GM18502 (cell line): ENCODE results near the gene TMEM201.

Experiments
- ATAC-seq: cut with Tn5 transposase; IDR thresholded peaks from one replicate; pipeline ENCODE4 v1.9.1; 2021; ENCODE audit warnings: mild to moderate bottlenecking; ENCODE audit not compliant: unreplicated experiment, poor library complexity

Gene TMEM201

DNA sequence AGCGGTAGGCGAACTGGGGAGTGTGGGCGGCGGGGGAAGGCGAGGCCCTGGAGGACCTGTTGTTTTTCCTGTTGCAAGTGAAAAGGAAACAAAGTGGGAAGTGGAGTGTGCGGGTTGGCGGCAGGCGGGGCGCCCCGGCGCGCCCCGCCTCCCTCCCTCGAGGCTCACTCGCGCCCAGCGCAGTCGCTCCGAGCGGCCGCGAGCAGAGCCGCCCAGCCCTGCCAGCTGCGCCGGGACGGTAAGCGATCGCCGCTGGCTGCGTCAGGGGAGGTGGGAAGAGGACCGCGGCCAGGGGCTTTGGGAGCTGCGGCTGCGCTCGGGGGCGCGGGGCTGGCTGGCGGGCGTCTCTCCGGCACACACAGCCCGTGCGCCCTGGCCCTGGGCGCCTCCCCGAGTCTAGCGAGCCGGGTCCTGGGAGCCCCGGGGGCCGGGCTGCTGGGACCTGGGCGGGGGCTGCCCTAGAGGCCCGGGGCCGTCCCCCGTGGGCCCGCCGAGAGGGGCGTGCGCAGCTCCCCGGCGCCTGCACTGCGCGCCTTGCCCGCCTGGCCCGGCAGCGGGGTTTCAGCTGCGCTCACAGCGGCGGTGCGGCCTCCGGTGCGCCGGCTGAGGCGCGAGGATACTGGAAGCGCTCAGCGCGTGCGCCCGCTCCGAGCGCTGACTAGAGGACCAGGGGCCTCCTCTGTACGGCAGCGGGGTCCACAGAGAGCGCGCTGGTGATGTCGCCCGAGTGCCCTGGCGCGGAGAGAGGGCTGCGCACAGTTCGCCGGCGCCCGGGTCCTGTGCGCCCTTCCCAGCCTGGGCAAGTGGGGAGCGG lies 63.1 kb downstream of the TMEM201 start, which contains the start of gene PIK3CD:
PIK3CD (plus strand) TSS at position 167 of the 814 bp plus-strand sequence. CDS start 58,725 bp downstream, outside the sequence.
- peak; percentile 32 for ATAC-seq

- ATAC-seq, result peak; percentile 27
These were observed 63.9 kb downstream of the TMEM201 start for GRCh38 chr1:9652379-9653209.

- no peak for ATAC-seq
These were observed 64.4 kb downstream of the TMEM201 start for GRCh38 chr1:9653210-9653490.

DNA sequence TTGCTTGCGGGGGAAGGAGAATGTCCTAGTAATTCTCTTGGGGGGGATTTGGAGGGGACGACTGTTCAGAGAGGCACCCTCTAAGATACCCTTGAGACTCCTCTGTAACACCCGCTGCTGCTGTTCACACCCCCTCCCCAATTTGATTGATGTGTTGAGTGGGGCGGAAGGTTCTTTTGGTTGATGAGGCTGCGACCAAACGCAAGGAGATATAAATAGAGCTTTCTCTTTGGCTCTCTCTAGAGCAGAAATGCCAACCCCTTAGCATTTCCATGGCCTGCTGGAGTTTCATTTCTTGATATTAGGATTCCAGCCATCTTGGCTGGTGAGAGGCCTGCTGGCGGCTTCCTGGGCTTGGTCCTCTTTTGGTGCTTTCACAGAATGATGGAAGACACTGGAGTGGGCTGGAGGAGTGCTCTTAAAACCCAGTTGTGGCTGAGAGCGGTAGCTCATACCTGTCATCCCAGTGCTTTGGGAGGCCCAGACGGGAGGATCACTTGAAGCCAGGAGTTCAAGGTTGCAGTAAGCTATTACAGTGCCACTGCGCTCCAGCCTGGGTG lies 64.9 kb downstream of the TMEM201 start:
- no peak for ATAC-seq

DNA sequence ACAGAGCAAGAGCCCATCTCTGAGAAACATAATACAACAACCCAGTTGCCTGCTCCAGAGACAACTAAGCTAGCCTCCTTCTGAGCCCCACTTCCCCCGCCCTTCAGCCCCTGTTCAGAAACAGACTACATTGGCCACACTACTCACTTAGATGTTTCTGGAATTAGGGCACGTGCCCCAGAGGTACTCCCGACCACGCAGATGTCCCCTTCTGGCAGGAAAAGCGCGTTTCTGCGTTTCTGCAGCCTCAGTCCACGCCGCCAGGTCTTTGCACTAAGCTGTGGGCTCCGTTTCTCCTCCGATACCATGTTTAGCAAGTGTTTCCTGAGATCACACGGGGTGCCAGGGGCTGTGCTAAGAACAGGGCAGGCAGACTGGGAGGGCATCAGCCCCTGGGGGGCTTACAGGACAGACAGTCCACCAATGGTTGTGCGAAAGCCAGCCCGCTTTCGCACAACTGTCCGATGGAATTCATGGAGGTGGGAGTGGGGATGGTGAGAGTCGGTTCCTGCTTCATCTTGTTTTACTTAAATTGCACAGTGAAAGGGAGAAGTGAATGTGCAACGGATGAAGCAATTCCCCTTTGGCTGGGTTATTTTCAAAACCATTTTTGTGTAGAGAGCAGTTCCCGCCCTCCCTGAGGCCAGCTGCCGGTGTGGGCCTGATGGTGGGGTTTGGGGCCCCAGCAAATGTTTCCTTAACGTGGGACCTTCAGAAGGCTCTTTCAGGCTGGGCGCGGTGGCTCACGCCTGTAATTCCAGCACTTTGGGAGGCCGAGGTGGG lies 65.5 kb downstream of the TMEM201 start:
- ATAC-seq, result no peak

- no peak for ATAC-seq
These were observed 66.4 kb downstream of the TMEM201 start for GRCh38 chr1:9654834-9655723.

DNA sequence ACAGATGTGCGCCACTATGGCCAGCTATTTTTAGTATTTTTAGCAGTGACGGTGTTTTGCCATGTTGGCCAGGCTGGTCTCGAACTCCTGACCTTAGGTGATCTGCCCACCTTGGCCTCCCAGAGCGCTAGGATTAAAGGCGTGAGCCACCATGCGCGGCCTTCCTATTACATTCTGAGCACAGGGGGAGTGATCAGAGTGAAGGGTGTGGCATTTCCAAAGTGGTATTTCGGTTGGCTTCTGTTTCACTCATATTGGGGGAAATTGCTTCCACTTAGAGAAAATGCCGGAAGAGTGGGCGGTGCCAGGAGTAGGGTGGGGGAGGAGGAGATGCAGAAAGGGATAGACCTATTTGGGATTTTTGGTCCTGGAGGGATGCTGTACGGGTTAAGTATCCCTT lies 67.1 kb downstream of the TMEM201 start:
- ATAC-seq, result no peak

DNA sequence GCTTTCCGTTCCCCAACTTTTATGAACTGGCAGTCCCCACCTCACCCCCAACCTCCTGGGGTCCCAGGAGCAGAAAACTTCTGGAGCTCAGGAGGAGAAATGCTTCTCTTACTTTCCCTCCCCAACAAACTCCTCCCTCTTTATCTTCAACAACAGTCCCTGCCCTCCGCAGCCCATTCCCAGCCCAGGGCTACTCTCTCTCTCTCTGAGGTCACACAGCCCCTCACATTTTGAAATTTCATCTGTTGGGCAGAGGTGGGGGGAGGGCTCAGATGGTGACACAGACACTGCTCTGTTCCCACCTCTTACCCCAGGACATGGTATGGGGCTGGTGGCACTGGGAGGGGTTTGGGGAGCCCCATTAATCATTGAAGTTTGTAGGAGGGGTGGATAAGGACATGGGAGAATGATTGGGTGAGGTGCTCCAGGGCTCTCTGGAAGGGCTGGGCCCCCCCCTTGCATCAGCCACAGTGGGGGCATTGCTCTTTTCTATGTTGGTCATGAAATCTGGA lies 68.9 kb downstream of the TMEM201 start:
- no peak for ATAC-seq

DNA sequence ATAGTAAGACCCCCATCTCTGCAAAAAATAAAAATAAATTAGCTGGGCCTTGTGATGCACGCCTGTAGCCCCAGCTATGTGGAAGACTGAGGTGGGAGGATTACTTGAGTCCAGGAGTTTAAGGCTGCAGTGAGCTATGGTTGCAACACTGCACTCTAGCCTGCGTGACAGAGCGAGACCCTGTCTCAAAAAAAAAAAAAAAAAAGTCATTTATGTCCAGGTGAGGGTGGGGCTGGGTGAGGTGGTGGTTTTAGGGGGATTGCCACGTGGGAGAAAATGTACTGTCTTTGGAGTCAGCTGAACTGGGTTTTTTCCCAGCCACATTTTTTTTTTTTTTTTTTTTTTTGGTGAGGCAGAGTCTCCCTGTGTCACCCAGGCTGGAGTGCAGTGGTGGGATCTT lies 69.5 kb downstream of the TMEM201 start:
- no peak for ATAC-seq

- ATAC-seq, result no peak
These were observed 70.6 kb downstream of the TMEM201 start for GRCh38 chr1:9659328-9659727.

GRCh38 chr1:9663257-9663656 lies 74.5 kb downstream of the TMEM201 start:
- no peak for ATAC-seq
